Neural cell (in vitro differentiated cells): ENCODE results near the gene DDX41. TPM values are rescaled to one million over a fixed set of nuclear protein-coding genes. Genes with fewer than 3 reads are reported as not detected.

Experiments used
- H2AFZ ChIP-seq: fragments of 200-600, 300-800 bp; sonication (generic), shearing (Covaris generic); 2 replicates; pipeline ENCODE4 v1.6.0; 2014; ENCODE audit warnings: low read depth, mild to moderate bottlenecking, antibody characterized with exemption, low read length, moderate library complexity
- H3F3A ChIP-seq: fragments of 200-600 bp; shearing (Covaris generic); 2 replicates; pipeline ENCODE4 v1.6.1; 2016; ENCODE audit warnings: mild to moderate bottlenecking, moderate library complexity, mixed read lengths, antibody characterized with exemption, low read length; ENCODE audit not compliant: insufficient read depth, poor library complexity, severe bottlenecking
- H3K27ac ChIP-seq: fragments of 200-600, 300-800 bp; sonication (generic), shearing (Covaris generic); 2 replicates; pipeline ENCODE4 v1.5.1; 2014; ENCODE audit warnings: mild to moderate bottlenecking, low read length, moderate library complexity
- H3K27me3 ChIP-seq: fragments of 300-800, 200-600 bp; sonication (generic), shearing (Covaris generic); 2 replicates; pipeline ENCODE4 v1.6.0; 2014; ENCODE audit warnings: mild to moderate bottlenecking, low read depth, low read length, moderate library complexity; ENCODE audit not compliant: insufficient read depth
- H3K36me3 ChIP-seq: fragments of 300-800, 200-600 bp; sonication (generic), shearing (Covaris generic); 2 replicates; pipeline ENCODE4 v1.5.1; 2014; ENCODE audit warnings: mild to moderate bottlenecking, antibody characterized with exemption, low read length, moderate library complexity; ENCODE audit not compliant: insufficient read depth
- H3K4me2 ChIP-seq: fragments of 300-800, 200-600 bp; sonication (generic), shearing (Covaris generic); 2 replicates; pipeline ENCODE4 v1.6.0; 2014; ENCODE audit warnings: mild to moderate bottlenecking, low read length
- H3K4me3 ChIP-seq: fragments of 300-800, 200-600 bp; sonication (generic), shearing (Covaris generic); 2 replicates; pipeline ENCODE4 v1.5.1; 2014; ENCODE audit warnings: mild to moderate bottlenecking, low read length, moderate library complexity
- H3K79me2 ChIP-seq: fragments of 200-600 bp; shearing (Covaris generic); replicated peaks from 2 replicates; pipeline ENCODE4 v1.6.0; 2014; ENCODE audit warnings: mild to moderate bottlenecking, low read length, moderate library complexity; ENCODE audit not compliant: insufficient read depth
- H3K9ac ChIP-seq: fragments of 300-800, 200-600 bp; sonication (generic), shearing (Covaris generic); 2 replicates; pipeline ENCODE4 v1.6.1; 2016; ENCODE audit warnings: mild to moderate bottlenecking, low read length, mixed read lengths
- H3K9me2 ChIP-seq: fragments of 200-600 bp; shearing (Covaris generic); 2 replicates; pipeline ENCODE4 v1.6.1; 2016; ENCODE audit warnings: mild to moderate bottlenecking, low read length, mixed read lengths; ENCODE audit not compliant: insufficient read depth
- H3K9me3 ChIP-seq: fragments of 200-600, 300-800 bp; sonication (generic), shearing (Covaris generic); 2 replicates; pipeline ENCODE4 v1.6.1; 2016; ENCODE audit warnings: mild to moderate bottlenecking, mixed run types, low read length, moderate library complexity, mixed read lengths
- H4K20me1 ChIP-seq: fragments of 200-600 bp; shearing (Covaris generic); 2 replicates; pipeline ENCODE4 v1.6.1; 2016; ENCODE audit warnings: mild to moderate bottlenecking, mixed run types; ENCODE audit not compliant: insufficient read depth
- EP300 ChIP-seq: fragments of 450-650 bp; conservative IDR thresholded peaks from 2 replicates; pipeline ENCODE4 v1.6.1; 2014; ENCODE audit warnings: antibody characterized with exemption, mild to moderate bottlenecking, moderate library complexity; ENCODE audit not compliant: poor library complexity, severe bottlenecking
- EZH2 ChIP-seq: fragments of 200-600, 300-800 bp; shearing (Covaris generic), sonication (generic); IDR thresholded peaks from 2 replicates; pipeline ENCODE4 v1.6.1; 2014; ENCODE audit warnings: antibody characterized with exemption, low read length, borderline replicate concordance, mild to moderate bottlenecking; ENCODE audit not compliant: insufficient read depth, poor library complexity, severe bottlenecking
- MXI1 ChIP-seq: fragments of 450-650 bp; conservative IDR thresholded peaks from 2 replicates; pipeline ENCODE4 v1.6.1; 2014; ENCODE audit warnings: antibody characterized with exemption, mild to moderate bottlenecking; ENCODE audit not compliant: poor library complexity, severe bottlenecking
- POLR2AphosphoS5 ChIP-seq: IDR thresholded peaks from 2 replicates; pipeline ENCODE4 v1.6.1; 2012
- RAD21 ChIP-seq: fragments of 450-650 bp; conservative IDR thresholded peaks from 2 replicates; pipeline ENCODE4 v1.6.1; 2014; ENCODE audit warnings: antibody characterized with exemption, mild to moderate bottlenecking, moderate library complexity
- SMC3 ChIP-seq: fragments of 450-650 bp; conservative IDR thresholded peaks from 2 replicates; pipeline ENCODE4 v1.6.1; 2014; ENCODE audit warnings: antibody characterized with exemption, mild to moderate bottlenecking, moderate library complexity; ENCODE audit not compliant: poor library complexity
- TAF1 ChIP-seq: IDR thresholded peaks from 2 replicates; pipeline ENCODE4 v1.6.1; 2012; ENCODE audit warnings: low read depth
- polyA plus RNA-seq: library from polyadenylated mRNA; depleted of rRNA; stranded (reverse); fragments of >200 nt; gene quantifications from 2 replicates; pipeline ENCODE4 v1.2.3, GENCODE V29; 2014
- TF ChIP-seq, protein P1 (sequence below): fragments of 450-650 bp; IDR thresholded peaks from 2 replicates; pipeline ENCODE4 v1.5.1; 2014; ENCODE audit warnings: antibody characterized with exemption, mild to moderate bottlenecking, moderate library complexity; ENCODE audit not compliant: poor library complexity, severe bottlenecking
- TF ChIP-seq, protein P2 (sequence below): IDR thresholded peaks from 2 replicates; pipeline ENCODE4 v1.6.1; 2012; ENCODE audit warnings: borderline replicate concordance

Gene DDX41
- polyA plus RNA-seq, 1 donor from 2014 or later = 113 TPM

DNA sequence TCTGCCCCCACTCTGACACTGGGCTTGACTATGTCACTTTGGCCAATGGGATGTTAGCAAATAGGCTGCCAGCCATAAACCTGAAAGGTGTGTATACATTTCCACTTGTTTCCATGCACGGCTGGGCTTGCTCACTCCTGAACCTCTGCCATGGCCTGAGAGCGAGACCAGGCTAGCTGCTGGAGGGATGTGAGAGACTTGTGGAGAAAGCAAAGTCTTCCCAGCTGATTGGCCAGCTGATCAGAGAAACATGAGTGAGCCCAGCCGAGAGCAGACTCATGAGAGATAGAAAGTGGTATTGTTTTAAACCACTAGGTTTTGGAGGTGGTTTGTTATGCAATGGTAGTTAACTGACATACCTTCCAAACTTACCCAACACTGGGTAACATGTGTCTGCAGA lies 23.7 kb upstream of the DDX41 start:
- Histone ChIP-seq H3K79me2 (peaks cover 18% of the 10 kb centered on the region), H3K36me3 (peaks cover 12% of the 10 kb centered on the region), H3K4me2 (no peak overlapping the region), H3K9ac (no peak overlapping the region), H3K9me2 (no peaks in the 10 kb centered on the region), H3K9me3 (no peaks in the 10 kb centered on the region), H3F3A (no peaks in the 10 kb centered on the region), H3K4me3 (no peak overlapping the region), H3K27me3 (no peaks in the 10 kb centered on the region), H4K20me1 (no peaks in the 10 kb centered on the region), H2AFZ (no peak overlapping the region), H3K27ac (no peak overlapping the region)
- no peak for TF ChIP-seq SMC3
- no peak for TF ChIP-seq RAD21
- TF ChIP-seq EP300 = no peak
- TF ChIP-seq, protein P1, sequence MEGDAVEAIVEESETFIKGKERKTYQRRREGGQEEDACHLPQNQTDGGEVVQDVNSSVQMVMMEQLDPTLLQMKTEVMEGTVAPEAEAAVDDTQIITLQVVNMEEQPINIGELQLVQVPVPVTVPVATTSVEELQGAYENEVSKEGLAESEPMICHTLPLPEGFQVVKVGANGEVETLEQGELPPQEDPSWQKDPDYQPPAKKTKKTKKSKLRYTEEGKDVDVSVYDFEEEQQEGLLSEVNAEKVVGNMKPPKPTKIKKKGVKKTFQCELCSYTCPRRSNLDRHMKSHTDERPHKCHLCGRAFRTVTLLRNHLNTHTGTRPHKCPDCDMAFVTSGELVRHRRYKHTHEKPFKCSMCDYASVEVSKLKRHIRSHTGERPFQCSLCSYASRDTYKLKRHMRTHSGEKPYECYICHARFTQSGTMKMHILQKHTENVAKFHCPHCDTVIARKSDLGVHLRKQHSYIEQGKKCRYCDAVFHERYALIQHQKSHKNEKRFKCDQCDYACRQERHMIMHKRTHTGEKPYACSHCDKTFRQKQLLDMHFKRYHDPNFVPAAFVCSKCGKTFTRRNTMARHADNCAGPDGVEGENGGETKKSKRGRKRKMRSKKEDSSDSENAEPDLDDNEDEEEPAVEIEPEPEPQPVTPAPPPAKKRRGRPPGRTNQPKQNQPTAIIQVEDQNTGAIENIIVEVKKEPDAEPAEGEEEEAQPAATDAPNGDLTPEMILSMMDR = no peak
- TF ChIP-seq MXI1 = no peak
- no peak for TF ChIP-seq POLR2AphosphoS5
- TF ChIP-seq EZH2 = no peak
- TF ChIP-seq, protein P2, sequence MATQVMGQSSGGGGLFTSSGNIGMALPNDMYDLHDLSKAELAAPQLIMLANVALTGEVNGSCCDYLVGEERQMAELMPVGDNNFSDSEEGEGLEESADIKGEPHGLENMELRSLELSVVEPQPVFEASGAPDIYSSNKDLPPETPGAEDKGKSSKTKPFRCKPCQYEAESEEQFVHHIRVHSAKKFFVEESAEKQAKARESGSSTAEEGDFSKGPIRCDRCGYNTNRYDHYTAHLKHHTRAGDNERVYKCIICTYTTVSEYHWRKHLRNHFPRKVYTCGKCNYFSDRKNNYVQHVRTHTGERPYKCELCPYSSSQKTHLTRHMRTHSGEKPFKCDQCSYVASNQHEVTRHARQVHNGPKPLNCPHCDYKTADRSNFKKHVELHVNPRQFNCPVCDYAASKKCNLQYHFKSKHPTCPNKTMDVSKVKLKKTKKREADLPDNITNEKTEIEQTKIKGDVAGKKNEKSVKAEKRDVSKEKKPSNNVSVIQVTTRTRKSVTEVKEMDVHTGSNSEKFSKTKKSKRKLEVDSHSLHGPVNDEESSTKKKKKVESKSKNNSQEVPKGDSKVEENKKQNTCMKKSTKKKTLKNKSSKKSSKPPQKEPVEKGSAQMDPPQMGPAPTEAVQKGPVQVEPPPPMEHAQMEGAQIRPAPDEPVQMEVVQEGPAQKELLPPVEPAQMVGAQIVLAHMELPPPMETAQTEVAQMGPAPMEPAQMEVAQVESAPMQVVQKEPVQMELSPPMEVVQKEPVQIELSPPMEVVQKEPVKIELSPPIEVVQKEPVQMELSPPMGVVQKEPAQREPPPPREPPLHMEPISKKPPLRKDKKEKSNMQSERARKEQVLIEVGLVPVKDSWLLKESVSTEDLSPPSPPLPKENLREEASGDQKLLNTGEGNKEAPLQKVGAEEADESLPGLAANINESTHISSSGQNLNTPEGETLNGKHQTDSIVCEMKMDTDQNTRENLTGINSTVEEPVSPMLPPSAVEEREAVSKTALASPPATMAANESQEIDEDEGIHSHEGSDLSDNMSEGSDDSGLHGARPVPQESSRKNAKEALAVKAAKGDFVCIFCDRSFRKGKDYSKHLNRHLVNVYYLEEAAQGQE = no peak
- no peak for TF ChIP-seq TAF1

DNA sequence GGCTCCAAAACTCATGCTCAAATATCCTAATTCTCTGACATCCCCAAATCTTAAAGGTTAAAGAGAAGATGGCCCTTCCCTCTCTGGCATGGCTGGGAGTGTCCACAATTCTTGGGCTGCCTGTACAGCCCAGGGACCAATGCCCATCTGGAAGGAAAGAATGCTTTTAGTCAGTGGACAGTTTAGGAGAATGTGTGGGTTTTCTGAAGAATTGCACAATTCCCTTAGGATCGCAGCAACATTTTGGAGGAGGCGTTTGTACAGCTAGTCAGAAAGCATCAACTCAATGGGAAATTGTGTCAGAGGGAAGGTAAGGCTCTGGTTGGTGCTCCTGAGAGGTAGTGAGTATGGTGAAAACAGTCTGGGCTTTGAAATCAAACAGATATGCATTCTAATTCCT lies 22.6 kb upstream of the DDX41 start:
- H3K9me3 ChIP-seq = no peaks in the 10 kb centered on the region
- peaks cover 14% of the 10 kb centered on the region for H3K79me2 ChIP-seq
- no peaks in the 10 kb centered on the region for H3F3A ChIP-seq
- TF ChIP-seq EP300 (no peak), TAF1 (no peak), SMC3 (no peak), POLR2AphosphoS5 (no peak), MXI1 (no peak), EZH2 (no peak), RAD21 (no peak)
- TF ChIP-seq, protein P1 = no peak
- TF ChIP-seq, protein P2 = no peak
- H3K9ac ChIP-seq = no peak overlapping the region
- peaks cover 12% of the 10 kb centered on the region for H3K36me3 ChIP-seq
- H3K27me3 ChIP-seq = no peaks in the 10 kb centered on the region
- no peaks in the 10 kb centered on the region for H3K9me2 ChIP-seq
- no peak overlapping the region for H3K27ac ChIP-seq
- no peaks in the 10 kb centered on the region for H4K20me1 ChIP-seq
- H3K4me2 ChIP-seq = no peak overlapping the region
- H3K4me3 ChIP-seq = no peak overlapping the region
- H2AFZ ChIP-seq = no peak overlapping the region
